ENCODE data around the gene ACTR2.
"Not testable (repeated sequence)": the region's sequence is repeated elsewhere in the genome, so short reads cannot be mapped to it uniquely, and the experiment has no call there.

The ACTR2 gene

GRCh38 chr2:65228263-65228750 is 676 bp downstream of the ACTR2 start:
- peak in 1 of 2 donors; percentile 12 for DNase-seq (ENCODE audit: low read depth in 2 of 2)

GRCh38 chr2:65231121-65231520 is 3.5 kb downstream of the ACTR2 start:
- no peak for DNase-seq (ENCODE audit: low read depth in 2 of 2)

- DNase-seq (ENCODE audit: low read depth in 2 of 2) = no peak
These were observed 4.4 kb downstream of the ACTR2 start for GRCh38 chr2:65231892-65232477.

GRCh38 chr2:65232636-65233035 is 5.0 kb downstream of the ACTR2 start:
- DNase-seq (ENCODE audit: low read depth in 2 of 2) = no peak

GRCh38 chr2:65240657-65241056 is 13.0 kb downstream of the ACTR2 start:
- no peak for DNase-seq (ENCODE audit: low read depth in 2 of 2)

- DNase-seq (ENCODE audit: low read depth in 2 of 2) = not testable (repeated sequence)
These were observed 16.8 kb downstream of the ACTR2 start for GRCh38 chr2:65244452-65244851.

GRCh38 chr2:65252640-65253039 is 25.0 kb downstream of the ACTR2 start:
- DNase-seq (ENCODE audit: low read depth in 2 of 2) = no peak

- no peak for DNase-seq (ENCODE audit: low read depth in 2 of 2)
These were observed 27.7 kb downstream of the ACTR2 start for GRCh38 chr2:65255356-65255755.

GRCh38 chr2:65256054-65256453 is 28.4 kb downstream of the ACTR2 start:
- no peak for DNase-seq (ENCODE audit: low read depth in 2 of 2)

- not testable (repeated sequence) for DNase-seq (ENCODE audit: low read depth in 2 of 2)
These were observed 30.2 kb downstream of the ACTR2 start for GRCh38 chr2:65257866-65258265.

GRCh38 chr2:65261676-65262075 is 34.0 kb downstream of the ACTR2 start:
- no peak for DNase-seq (ENCODE audit: low read depth in 2 of 2)

- DNase-seq (ENCODE audit: low read depth in 2 of 2) = no peak
These were observed 35.6 kb downstream of the ACTR2 start for GRCh38 chr2:65263262-65263661.

- DNase-seq (ENCODE audit: low read depth in 2 of 2) = no peak
These were observed 36.4 kb downstream of the ACTR2 start for GRCh38 chr2:65263986-65264385.

GRCh38 chr2:65264821-65265670 is 37.4 kb downstream of the ACTR2 start:
- DNase-seq (ENCODE audit: low read depth in 2 of 2) = no peak

GRCh38 chr2:65265671-65266045 is 38.0 kb downstream of the ACTR2 start:
- no peak for DNase-seq (ENCODE audit: low read depth in 2 of 2)

GRCh38 chr2:65267008-65267407 is 39.4 kb downstream of the ACTR2 start:
- DNase-seq (ENCODE audit: low read depth in 2 of 2) = no peak

- DNase-seq (ENCODE audit: low read depth in 2 of 2) = no peak
These were observed 41.3 kb downstream of the ACTR2 start for GRCh38 chr2:65268957-65269356.

- DNase-seq (ENCODE audit: low read depth in 2 of 2) = no peak
These were observed 45.7 kb downstream of the ACTR2 start for GRCh38 chr2:65273344-65273743.

- DNase-seq (ENCODE audit: low read depth in 2 of 2) = no peak
These were observed 47.7 kb downstream of the ACTR2 start for GRCh38 chr2:65275141-65275915.

GRCh38 chr2:65276609-65277008 is 49.0 kb downstream of the ACTR2 start:
- DNase-seq (ENCODE audit: low read depth in 2 of 2) = no peak

- DNase-seq (ENCODE audit: low read depth in 2 of 2) = no peak
These were observed 49.5 kb downstream of the ACTR2 start for GRCh38 chr2:65277118-65277517.

GRCh38 chr2:65277791-65278483 is 50.3 kb downstream of the ACTR2 start:
- DNase-seq (ENCODE audit: low read depth in 2 of 2) = no peak

Measured in stimulated activated CD8-positive, alpha-beta memory T cell treated with anti-CD3 and anti-CD28 coated beads, Interleukin-7, amount 100 ng/mL, for 4 hours (primary cell).